HG03066 (cell line): ENCODE data around the gene BTG4.
A peak's percentile ranks its signal among the peaks of the same experiment; 100 is the strongest.

Experiments used
- ATAC-seq: cut with Tn5 transposase; IDR thresholded peaks from one replicate; pipeline ENCODE4 v1.9.1; 2021; ENCODE audit warnings: low read depth; ENCODE audit not compliant: unreplicated experiment

The BTG4 gene

DNA sequence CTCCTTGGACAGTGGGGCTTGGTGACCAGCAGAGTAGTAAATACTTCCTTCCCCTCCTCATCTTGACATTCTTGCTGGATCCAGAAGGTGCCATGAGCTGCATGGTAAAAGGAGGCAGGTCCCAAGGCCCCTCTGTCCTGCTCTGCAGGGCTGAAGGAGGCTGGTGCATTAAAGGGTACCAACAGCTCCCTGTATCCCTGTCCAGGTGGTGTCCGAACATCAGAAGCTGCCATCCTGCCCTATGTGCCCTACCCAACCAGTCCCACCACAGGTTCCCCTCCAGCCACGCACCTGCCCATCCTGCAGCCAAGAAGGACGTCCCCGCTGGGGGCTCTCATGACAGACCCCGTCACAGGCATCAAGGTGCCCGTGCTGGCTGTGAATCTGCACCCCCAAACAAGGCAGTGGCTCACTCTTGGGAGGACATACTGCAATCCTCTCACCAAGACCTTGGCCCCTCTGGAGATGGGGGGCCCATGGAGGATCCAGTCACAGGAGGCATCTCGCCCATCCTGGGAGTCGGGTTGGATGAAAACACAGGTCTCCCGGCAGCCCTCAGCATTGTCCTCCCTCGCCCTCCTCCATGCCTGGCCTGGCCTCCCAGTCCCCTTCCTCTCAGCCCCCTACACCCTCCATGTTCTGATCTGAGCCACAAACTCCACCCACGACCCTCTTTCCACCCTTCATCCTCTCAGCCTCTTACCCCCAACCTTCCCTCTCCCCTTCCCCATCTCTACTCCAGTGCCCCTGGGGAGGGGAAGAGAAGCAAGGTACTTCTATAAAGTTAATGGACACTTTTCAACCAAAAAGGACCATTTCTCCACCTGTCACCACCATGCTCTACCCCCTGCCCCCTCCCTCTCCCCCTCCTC, 55.1 kb downstream of the BTG4 start:
- ATAC-seq = no peak

DNA sequence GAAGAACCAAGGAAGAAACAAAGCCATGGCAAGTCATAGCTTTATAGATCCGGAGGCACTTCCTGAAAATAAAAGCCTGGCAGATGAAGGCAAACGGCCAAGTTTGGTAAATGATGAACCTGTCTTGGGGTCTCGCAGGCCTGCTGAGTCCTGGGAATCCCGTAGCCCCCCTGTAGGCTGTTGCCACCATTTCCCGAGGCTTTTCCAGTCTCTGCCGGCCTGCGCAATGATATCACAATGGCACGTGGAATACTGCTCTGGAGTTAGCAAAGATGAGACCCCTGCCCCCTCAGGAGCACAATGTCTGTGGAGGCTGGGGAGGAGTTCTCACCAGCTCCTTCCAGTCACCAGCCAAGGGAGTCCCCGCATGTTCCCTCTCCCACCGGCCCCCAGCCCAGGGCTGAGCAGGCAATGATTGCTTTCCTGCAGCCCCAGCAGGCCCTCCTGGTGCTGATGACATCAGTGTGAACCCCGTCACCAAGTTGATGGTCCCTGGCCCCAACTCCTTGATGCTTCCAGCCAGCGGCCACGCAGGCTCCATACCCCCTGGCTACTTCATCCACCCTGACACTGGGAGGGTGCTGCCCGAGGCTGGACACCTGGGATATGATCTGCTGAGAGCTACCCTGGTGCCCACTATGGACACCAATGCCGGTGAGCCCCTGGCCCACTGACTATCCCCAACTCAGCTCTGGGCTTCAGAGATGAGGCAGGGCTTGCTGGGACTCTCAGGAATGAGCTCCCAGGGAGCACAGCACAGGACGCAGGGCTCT, 55.9 kb downstream of the BTG4 start:
- no peak for ATAC-seq

DNA sequence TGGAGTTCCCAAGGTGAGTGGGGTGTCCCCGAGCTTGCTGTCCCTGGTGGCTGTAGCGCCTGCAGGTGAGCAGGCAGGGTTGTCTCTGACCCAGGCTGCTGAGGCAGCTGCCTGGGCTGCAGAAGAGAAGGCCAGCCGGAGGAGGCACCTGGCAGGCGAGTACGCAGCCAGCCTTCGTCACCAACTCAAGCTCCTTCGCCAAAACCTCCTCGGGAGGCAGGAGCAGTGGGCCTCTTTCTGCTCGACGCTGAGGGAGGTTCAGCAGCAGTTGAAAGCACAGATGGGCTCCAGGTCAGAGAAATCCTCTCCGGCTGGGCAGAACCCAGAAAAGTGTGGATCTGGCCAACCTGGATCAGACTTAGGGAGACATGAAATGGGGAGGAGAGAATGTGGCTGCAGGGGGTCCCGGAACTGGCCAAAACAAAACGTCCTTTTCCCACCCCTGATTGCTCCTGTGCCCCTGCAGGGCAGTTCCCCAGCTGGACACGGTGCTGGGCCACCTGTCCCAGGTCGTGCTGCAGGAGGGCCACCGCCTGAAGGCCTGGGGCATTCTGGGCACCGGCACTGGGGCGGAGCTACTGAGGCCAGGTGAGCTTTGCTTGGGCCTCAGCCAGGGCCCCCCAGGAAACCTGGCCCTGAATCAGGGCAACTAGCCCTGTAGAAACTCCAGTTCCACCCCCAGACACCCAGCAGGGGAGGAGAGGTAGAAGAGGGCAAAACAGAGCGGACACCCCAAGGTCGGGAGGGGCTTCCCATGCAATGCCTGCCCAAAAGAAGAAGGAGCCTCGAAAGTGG, 56.7 kb downstream of the BTG4 start:
- ATAC-seq = no peak

DNA sequence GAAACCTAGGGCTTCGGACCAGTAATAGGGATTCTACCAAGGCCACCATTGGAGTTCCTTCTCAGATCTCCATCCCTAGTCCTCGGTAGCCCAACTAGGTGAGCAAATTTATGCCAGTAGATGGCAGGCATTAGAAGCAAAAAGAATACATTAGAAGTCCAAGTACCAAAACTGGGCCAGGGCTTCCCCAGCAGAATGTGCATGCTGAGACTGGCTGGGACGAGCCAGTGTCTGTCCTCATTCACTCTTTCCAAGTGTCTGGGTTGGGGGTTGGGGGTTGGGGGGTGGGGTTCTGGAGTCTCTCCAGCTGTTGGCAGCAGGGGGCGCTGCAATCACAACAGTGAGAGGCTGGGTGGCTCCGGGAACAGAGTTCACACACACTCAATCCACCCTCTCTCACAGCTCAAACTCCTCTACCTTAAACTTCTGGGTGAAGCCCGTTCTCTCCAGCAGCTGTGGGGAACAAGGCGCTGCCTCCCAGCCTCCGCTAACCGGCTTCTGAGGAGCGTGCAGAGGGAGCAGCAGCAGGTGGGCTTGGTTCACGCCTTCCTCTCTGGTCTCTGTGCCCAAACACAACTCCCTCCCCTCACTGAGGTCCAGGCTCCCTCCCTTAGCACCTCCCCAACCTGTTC, 57.5 kb downstream of the BTG4 start:
- ATAC-seq = no peak

DNA sequence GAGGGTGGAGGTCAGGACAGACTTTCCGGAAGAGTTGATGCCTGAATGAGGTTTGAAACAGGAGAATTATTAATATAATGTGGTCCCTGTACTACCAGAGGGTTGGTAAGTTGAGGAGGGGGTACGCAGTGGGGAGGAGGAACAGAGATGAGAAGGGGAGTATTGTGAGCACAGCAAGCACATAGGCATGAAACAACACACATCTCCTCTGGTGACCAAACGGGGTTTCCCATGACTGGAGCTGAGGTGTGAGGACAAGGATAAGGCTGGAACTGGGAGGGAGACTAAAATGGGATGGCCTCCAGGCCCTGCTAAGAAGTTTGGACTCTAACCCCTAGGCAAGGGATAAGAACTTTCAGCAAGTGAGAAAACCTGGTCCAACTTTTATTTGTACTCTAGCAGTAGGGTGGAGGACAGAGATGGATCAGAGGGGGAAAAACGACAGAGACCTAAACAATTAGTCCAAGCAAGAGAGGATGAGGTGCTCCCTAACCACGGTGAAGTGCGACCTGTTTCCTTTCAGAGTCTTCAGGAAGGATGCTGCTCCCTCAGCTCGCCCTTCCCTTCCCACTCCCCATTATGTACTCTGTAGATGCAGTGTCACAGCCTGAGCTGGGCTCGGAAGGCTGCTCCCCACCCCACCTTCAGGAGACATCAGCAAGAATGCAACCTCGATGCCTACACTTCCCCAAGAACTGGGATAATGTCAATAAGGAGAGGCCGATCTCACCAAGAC, 59.2 kb downstream of the BTG4 start:
- no peak for ATAC-seq

DNA sequence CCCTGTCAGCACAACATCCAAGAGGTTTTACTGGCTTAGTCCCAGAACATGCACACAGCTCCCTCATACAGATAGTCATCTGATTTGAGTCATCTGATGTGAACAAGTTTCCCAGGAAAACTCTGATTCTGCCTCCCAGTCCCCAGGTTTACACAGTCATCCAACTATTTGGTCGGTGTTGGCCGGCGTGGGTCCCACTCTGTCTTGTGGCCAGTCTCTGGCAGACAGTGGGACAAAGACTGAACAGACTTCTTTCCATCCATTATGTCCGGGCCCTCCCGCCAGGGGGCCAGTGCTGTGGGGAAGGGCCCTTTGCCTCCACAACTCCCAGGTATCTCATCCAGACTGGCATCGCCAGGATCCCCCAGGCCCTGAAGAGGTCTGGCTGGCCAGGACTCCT, 60.0 kb downstream of the BTG4 start:
- ATAC-seq = no peak

DNA sequence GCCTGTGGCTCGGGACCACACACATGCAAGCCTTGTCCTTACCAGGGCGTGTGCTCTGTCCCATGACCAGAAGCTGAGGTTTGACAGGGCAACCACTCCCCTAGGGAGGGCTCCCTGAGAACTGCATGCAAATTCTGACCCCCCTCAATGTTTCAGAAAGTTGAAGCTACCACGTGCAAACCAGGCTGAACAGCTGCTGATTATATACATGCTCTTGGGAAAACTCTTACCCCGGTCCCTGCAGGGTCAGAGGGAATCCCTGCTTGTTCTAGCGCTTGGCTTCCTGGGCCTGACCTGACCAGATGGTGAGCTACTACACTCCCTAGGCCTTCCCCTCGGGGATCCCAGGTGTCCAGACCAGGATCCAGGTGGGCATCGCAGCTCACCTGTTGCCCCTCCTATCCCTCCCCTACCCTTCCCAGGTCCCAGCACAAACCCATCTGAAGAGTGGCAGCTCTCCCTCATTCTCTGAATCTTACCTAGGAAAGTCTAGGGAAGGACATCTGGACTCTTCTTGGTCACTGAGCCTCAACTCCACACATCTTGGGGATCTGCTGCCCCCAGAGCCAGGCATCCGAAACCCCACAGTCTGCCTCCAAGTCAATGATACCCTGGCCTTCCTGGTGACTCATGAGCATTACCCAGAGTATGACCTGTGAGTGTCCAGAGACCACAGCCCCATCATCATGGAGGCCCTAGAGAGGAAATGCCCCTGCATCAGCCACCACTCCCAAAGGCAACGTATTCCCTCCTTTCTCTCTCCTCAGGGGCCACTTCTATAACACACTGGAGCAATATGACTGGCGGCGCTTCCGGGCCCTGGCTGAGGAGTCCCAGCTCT, 61.5 kb downstream of the BTG4 start:
- peak; percentile 78 for ATAC-seq

DNA sequence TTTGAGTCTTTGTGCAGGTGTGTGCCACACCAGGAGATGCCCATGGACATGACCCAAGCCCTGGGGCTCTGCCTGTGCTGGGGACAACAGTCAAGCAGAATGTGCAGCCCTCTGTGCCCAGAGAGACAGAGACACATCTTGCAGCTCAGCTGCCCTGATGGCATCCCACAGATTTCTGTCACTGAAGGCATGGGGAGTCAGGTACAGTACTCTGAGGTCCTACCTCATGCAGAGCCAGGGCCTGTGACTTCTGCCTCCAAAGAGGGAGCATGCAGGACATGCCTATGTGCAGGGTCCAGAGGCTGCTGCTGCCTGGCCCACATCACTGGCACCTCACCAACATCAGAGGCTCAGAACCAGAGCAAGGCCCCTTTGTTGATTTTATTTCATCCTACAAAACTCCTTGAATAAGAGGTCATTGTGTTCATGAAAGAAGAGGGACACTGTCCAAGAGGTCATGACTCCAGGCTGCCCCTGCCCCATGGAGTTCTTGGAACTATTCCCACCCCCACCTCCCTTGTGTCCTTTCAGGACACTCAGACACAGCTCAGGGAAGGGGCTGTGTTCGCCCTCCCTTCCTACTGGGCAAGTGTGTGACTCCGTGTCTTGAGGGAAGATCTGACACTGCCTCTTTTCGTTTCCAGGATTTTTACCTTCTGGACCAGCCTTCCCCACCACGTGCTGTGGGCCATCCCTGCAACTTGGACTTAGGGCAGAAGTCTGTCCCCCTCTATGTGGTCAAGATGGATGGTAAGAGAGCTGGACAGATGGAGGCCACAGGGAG, 62.3 kb downstream of the BTG4 start:
- no peak for ATAC-seq

DNA sequence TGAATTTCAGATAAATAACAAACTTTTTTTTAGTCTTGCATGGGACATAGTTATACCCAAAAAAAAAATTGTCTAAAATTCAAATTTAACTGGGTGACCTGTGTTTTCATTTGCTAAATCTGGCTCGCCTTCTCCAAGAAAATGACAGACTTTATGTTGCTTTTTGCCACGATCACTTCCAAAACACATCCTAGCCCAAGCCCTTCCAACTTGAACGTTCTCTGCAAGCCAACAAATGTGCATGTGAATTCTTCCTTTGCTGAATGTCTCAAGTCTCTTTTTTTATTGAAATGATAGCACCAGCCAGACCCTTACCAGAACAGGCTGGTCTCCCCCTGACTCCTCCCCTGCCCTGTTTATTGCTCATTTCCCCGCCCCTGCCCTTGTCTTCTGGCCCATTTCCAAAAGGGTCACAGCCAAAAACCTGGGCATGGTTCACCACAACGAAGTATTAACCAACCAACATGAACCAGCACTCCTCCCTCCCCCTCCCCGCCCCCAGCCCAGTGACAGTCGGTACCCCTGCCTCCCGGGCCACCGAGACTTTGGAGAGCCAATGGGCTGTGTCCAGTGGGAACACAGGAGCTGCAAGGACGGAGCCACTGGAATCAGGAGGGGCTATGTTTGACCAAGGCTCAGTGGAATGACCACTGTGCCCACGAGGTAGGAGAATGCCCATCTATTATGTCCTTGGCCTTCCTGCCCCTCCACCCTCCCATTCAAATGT, 63.2 kb downstream of the BTG4 start:
- no peak for ATAC-seq

DNA sequence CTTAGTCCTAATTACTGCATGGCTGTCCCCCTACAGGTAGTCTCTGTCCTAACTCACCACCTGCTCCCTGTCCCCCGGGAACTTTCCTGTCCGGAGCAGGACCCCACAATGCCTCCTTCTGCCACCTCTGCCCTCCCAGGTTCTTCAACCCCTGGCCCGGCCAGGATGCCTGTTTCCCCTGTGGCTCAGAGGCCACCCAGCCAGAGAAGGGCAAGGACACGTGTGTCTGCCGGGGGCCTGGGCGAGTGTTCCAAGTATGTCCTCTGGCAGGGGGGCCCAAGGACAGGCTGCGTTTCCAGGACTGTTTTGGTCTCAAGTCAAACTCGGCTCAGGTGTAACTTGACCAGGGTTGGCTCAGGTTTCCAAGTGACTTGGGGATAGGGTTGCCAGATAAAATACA, 63.8 kb downstream of the BTG4 start:
- ATAC-seq = no peak

DNA sequence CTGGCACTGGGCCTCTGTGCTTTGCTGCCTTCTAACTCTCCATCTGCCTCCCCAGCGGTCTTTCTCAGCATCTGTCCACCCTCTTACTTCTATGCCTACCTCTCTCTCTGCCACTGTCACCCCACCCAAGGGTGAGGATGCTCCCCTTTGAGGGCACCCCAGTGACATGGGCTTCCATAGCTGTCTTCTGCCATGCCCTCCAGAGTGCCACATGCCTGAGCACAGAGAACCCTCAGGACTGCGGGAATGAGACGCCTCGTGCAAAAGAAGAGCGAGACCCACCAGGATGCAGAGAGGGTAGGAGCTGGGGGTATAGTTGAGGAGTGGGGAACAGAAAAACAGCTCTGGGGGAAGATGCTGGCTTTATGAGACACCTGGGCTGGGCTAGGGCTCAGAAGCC, 64.3 kb downstream of the BTG4 start:
- no peak for ATAC-seq

DNA sequence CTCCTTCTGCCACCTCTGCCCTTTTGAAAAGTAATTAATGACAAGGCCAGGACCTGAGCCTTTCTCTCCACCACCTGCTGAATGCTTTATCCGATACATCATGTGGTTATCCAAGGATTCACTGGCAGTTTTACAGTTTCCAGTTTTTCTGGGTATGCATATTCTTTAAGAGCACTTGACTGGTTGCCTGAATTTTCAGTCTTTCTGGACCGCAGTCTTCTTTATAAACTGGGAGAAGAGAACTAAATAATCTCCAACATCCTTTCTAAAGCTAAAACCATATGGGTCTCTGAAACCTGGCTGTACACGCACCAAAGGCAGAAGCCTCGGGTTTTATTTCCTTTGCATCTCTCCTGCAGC, 65.1 kb downstream of the BTG4 start:
- no peak for ATAC-seq

DNA sequence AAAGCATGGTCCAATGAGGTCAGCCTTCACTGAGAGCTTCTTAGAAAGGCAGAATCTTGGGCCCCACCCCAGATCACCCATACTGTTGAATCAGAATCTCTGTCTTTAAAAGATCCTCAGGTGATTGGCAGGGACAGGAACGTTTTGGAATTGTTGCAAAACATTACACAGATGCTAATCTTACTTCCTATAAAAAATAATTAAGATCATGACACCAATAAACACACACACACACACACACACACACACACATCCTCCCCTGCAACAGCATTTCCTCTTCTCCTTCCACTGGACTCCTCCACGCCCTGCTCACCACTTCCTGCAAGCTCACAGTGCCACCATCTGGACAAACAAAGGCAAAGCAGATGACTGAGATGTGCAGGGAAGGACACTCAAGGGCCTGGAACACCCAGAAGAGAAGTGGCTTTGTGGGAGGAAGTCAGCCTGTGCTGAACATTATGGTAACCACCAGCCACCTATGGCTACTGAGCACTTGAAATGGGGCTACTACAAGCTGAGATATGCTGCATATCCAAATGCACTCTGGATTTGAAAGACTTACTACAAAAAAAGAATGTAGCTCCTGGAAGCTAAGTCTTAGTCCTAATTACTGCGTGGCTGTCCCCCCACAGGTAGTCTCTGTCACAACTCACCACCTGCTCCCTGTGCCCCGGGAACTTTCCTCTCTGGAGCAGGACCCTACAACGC, 65.6 kb downstream of the BTG4 start:
- ATAC-seq = peak; percentile 88

DNA sequence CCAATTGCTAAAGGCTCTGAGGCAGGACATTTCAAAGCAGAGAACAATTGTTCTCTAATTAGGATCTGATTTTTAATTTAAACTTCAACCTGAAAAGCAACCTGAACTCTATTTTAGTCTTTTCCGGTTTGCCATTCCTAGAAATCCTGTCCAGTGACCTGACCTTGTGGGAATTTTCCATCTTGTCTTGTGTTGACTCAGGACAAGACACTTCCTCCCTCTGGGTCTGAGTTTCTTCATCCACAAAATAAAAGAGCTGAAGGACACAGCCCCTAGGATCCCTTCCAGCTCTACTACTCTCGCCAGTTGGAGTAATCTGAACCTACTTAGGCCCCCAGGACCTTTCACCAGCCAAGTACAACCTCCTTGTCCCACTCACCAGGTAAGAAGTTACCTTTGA, 66.6 kb downstream of the BTG4 start:
- ATAC-seq = no peak
